T47D (cell line): Measurements from ENCODE around the gene CITED2.

Source experiments
- DNase-seq, 2 experiments: peaks; one replicate each; pipeline versions ENCODE4 v3.0.0 to v3.0.0-alpha.2; 2011 to 2012; ENCODE audit warnings: low read depth in 1 of 2, low spot score in 1 of 2
- JUND ChIP-seq: IDR thresholded peaks from 2 replicates; pipeline ENCODE4 v1.6.1; 2012; ENCODE audit warnings: low read depth
- in situ Hi-C: cut with HindIII; loops from 2 replicates; pipeline ENCODE4 v1.10.0; 2016; ENCODE audit warnings: low sequenced_read_pairs, low pct_unique_long_range_greater_than_20kb

Gene CITED2

GRCh38 chr6:139398658-139399057, 24.2 kb upstream of the CITED2 start:
- in situ Hi-C loops: no loop called here
- no peak for TF ChIP-seq JUND
- DNase-seq: no peak

GRCh38 chr6:139395891-139396301, 21.4 kb upstream of the CITED2 start:
- TF ChIP-seq JUND: no peak
- DNase-seq: no peak
- in situ Hi-C loops: no loop called here

DNA sequence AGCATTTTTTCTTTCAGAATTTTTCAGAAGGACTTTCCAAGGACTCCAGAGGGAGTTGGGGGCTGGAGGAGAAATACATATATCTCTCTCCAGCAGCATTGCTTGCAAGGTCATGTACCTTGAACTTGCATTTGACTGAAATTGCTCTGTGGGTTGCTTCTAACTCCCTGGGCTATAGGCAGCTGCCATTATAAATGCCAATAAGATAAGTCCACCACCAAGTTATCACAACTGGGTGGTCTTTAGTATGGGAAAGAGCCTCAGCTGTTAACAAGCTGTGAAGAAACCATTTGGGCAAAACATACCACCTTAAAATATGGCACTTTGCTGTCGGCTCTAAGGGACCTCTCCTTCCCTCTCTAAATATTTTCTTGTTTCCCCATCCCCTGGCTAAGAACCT, 20.9 kb upstream of the CITED2 start:
- TF ChIP-seq JUND: no peak
- DNase-seq: no peak
- in situ Hi-C loops: no loop called here

DNA sequence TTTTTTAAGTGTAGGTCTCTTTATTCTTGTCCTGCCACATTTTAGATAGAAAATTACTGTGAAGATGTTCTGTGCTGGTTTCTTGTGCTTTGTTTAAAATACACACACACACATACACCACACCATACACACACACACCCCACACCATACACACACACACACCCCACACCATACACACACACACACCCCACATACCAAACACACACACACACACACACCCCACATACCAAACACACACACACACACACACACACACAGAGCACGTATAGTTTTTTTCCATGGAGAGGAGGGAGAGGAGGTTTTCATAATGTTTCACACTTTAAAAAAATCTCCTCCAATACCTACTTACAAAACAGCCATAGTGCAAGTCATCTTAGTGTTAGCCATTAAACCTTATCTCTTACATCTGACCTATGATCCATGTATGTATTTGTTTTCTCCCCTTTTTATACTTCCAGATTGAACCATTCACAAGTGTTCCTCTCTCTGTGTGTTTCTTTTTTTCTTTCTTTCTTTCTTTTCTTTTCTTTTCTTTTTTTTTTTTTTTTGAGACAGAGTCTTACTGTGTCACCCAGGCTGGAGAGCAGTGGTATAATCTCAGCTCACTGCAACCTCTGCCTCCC, 19.7 kb upstream of the CITED2 start:
- in situ Hi-C loops: no loop called here
- no peak for TF ChIP-seq JUND
- DNase-seq: no peak

GRCh38 chr6:139392794-139393193, 18.3 kb upstream of the CITED2 start:
- no peak for DNase-seq
- TF ChIP-seq JUND: no peak
- in situ Hi-C loops: no loop called here

- in situ Hi-C loops: no loop called here
- TF ChIP-seq JUND: no peak
- DNase-seq: no peak
These were observed 17.3 kb upstream of the CITED2 start for GRCh38 chr6:139391709-139392108.

- TF ChIP-seq JUND: no peak
- in situ Hi-C loops: no loop called here
- no peak for DNase-seq
These were observed 16.0 kb upstream of the CITED2 start for GRCh38 chr6:139390447-139390846.

GRCh38 chr6:139388384-139388783, 13.9 kb upstream of the CITED2 start:
- DNase-seq: no peak
- no peak for TF ChIP-seq JUND
- in situ Hi-C loops: no loop called here

GRCh38 chr6:139386404-139386803, 12.0 kb upstream of the CITED2 start:
- in situ Hi-C loops: no loop called here
- no peak for DNase-seq
- no peak for TF ChIP-seq JUND

- TF ChIP-seq JUND: no peak
- DNase-seq: no peak
- in situ Hi-C loops: no loop called here
These were observed 6.9 kb upstream of the CITED2 start for GRCh38 chr6:139381216-139381865.

DNA sequence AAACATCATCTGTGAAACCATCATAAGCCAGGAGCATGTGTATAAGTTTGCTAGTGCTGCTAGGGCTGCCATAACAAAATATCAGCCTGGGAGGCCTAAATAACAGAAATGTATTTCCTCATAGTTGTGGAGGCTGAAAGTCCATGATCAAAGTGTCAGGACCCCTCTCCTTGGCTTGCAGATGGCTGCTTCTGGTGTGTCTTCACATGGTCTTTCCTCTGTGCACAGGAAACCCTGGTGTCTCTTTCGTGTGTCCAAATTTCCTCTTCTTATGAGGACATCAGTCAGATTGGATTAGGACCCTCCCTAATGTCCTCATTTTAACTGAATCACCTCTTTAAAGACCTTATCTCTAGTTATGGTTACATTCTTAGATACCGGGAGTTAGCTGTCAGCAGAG, 6.2 kb upstream of the CITED2 start:
- no peak for TF ChIP-seq JUND
- no peak for DNase-seq
- in situ Hi-C loops: no loop called here

DNA sequence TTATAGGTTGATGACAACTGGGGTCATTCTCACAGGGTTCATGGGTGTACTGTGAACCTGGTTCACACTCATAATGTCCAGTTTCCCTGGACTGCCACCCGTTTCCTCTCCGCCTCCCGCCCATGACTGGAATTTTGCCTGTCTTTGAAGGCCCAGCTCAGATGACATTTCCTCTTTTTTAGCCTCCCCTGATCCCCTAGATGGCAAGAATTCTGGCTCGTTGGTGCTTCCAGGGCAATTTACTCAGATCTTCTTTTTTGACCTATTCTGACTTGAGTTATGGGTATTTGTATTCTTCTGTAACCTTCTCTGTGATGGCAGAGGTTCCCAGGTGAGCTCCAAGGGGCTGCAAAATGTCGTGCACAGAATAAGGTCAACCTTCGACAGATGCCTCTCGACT, 5.7 kb upstream of the CITED2 start:
- in situ Hi-C loops: no loop called here
- DNase-seq: no peak
- no peak for TF ChIP-seq JUND

DNA sequence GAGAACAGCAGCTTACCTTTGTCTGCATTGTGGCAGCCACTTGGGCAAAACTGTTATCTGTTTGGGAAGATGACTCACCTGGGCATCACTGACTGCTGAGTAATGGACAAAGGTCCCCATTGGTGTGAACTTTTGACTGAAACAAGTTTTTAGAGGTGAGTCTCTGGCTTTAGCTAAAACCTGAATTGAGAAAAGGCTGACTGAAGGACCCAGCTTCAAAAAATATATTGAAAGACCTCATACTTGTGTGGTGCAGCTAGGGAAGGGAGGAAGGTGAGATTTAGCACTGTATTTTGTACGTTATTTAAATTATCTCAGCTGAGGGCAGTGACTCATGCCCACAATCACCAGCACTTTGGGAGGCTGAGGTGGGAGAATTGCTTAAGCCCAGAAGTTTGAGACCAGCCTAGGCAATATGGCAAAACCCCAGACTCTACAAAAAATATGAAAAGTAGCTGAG, 4.5 kb upstream of the CITED2 start:
- TF ChIP-seq JUND: no peak
- in situ Hi-C loops: no loop called here
- no peak for DNase-seq

- DNase-seq: no peak
- in situ Hi-C loops: no loop called here
- TF ChIP-seq JUND: no peak
These were observed 3.8 kb upstream of the CITED2 start for GRCh38 chr6:139378226-139378625.
